Brain microvascular endothelial cell (primary cell): ENCODE results near the gene MYOM3.

ENCODE experiments used
- DNase-seq: peaks from one replicate; pipeline ENCODE4 v3.0.0-alpha.2; 2020
- H3K27ac ChIP-seq: fragments of 250-450 bp; sonication (Bioruptor Pico); 2 replicates; pipeline ENCODE4 v1.5.1; 2020; ENCODE audit warnings: mild to moderate bottlenecking, moderate library complexity
- H3K27me3 ChIP-seq: fragments of 250-450 bp; sonication (Bioruptor Pico); replicated peaks from 2 replicates; pipeline ENCODE4 v1.5.1; 2020; ENCODE audit warnings: mild to moderate bottlenecking
- H3K36me3 ChIP-seq: fragments of 250-450 bp; sonication (Bioruptor Pico); replicated peaks from 2 replicates; pipeline ENCODE4 v1.5.1; 2020; ENCODE audit warnings: mild to moderate bottlenecking
- H3K4me3 ChIP-seq: 2 replicates; pipeline ENCODE4 v1.5.1; 2011; ENCODE audit warnings: low read depth, mild to moderate bottlenecking, control low read depth, low read length, moderate library complexity
- CTCF ChIP-seq: IDR thresholded peaks from 2 replicates; pipeline ENCODE4 v1.5.1; 2011; ENCODE audit warnings: low read depth, mild to moderate bottlenecking, moderate library complexity, low read length, control low read depth, inconsistent platforms; ENCODE audit errors: missing control alignments
- in situ Hi-C: cut with HindIII; loops from 2 replicates; pipeline ENCODE4 v1.10.0; 2017; ENCODE audit warnings: low sequenced_read_pairs, low pct_ligation_motif_present

Gene MYOM3

DNA sequence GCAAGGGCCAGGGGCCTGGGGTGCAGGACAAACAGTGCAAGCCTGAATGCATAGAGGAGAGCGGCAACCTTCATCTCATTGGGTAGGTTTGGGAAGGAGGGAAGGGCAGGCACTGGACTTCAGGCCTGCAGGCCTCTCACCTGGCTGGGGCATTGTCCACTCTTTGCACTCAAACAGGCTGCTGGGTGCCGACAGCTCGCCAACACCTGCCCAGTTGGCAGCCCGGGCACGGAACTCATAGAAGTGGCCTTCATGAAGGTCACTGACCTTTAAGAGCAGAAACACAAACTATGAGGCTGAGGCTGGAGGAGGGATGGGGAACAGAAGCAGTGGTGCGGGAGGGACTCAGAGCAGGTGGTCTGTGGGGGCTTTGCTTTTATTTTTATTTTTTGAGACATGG, 30.7 kb downstream of the MYOM3 start:
- Histone ChIP-seq H3K4me3 (no peak overlapping the region), H3K27ac (no peak overlapping the region), H3K36me3 (no peaks in the 10 kb centered on the region), H3K27me3 (no peaks in the 10 kb centered on the region)
- TF ChIP-seq CTCF, result no peak
- in situ Hi-C loops, result no loop called here
- no peak for DNase-seq

- DNase-seq, result no peak
- in situ Hi-C loops, result no loop called here
- Histone ChIP-seq H3K27me3 (no peaks in the 10 kb centered on the region), H3K4me3 (no peak overlapping the region), H3K27ac (no peak overlapping the region), H3K36me3 (no peaks in the 10 kb centered on the region)
- TF ChIP-seq CTCF, result no peak
These were observed 31.8 kb downstream of the MYOM3 start for GRCh38 chr1:24080131-24080530.

GRCh38 chr1:24077278-24077978, 34.5 kb downstream of the MYOM3 start:
- no peak overlapping the region for H3K4me3 ChIP-seq
- no peak overlapping the region for H3K27ac ChIP-seq
- no peak for DNase-seq
- in situ Hi-C loops, result no loop called here
- H3K36me3 ChIP-seq, result no peaks in the 10 kb centered on the region
- no peaks in the 10 kb centered on the region for H3K27me3 ChIP-seq
- TF ChIP-seq CTCF, result no peak

- H3K4me3 ChIP-seq, result no peak overlapping the region
- no peak for TF ChIP-seq CTCF
- no peaks in the 10 kb centered on the region for H3K36me3 ChIP-seq
- in situ Hi-C loops, result no loop called here
- H3K27me3 ChIP-seq, result no peaks in the 10 kb centered on the region
- H3K27ac ChIP-seq, result no peak overlapping the region
- DNase-seq, result no peak
These were observed 36.0 kb downstream of the MYOM3 start for GRCh38 chr1:24075946-24076345.

- no peak overlapping the region for H3K4me3 ChIP-seq
- no peaks in the 10 kb centered on the region for H3K27me3 ChIP-seq
- no peak overlapping the region for H3K27ac ChIP-seq
- no peak for TF ChIP-seq CTCF
- in situ Hi-C loops, result no loop called here
- DNase-seq, result no peak
- no peaks in the 10 kb centered on the region for H3K36me3 ChIP-seq
These were observed 36.4 kb downstream of the MYOM3 start for GRCh38 chr1:24075590-24075854.

DNA sequence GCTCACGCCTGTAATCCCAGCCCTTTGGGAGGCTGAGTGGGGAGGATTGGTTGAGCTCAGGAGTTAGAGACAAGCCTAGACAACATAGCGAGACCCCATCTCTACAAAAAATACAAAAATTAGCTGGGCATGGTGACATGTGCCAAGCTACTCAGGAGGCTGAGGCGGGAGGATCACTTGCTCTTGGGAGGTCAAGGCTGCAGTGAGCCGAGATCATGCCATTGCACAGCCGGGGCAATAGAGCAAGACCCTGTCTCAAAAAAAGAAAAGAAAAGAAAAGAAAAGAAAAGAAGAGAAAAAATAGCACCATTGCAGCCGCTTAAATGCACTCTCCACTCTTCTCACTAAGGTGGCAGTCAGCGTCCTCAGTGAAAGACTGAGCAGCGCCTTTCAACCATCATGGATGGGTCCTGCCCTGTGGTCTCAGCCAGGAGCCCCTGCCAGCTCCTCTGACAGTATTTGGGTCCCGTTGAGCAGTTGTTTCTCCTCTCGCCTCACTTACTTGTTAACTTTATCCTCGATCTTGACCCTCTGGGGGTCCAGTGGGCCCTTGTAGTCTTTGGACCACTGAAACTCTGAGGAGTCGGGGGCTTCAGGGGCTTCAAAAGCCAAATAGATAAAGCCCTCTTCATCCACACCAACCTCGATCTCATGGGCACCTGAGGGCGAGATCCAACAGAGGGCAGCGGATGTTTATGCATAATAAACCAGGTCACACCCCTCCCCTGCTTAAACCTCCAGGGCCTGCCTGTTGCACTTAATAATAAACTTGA, 36.9 kb downstream of the MYOM3 start:
- Histone ChIP-seq H3K27ac (no peak overlapping the region), H3K36me3 (no peaks in the 10 kb centered on the region), H3K27me3 (no peaks in the 10 kb centered on the region), H3K4me3 (no peak overlapping the region)
- TF ChIP-seq CTCF, result no peak
- in situ Hi-C loops, result no loop called here
- DNase-seq, result no peak
